ENCODE results near the gene CEP95. TPM values are rescaled to one million over a fixed set of nuclear protein-coding genes. Genes with fewer than 3 reads are reported as not detected.

The CEP95 gene
- total and polyA plus RNA-seq, 10 of the 15 experiments (the other 5 are each of a cell fraction or from before 2014, with no cell fraction given): 17.7 to 54.9 (median 29.6) TPM

- TF ChIP-seq NFIC (IDR thresholded peaks at IDR 0.05; ENCODE audit: low read depth, low read length) (no peak; the same call in 1 of the 2 replicates), CBX5 (IDR thresholded peaks at IDR 0.05; ENCODE audit: low read depth) (peak; percentile 21; the same call in 1 of the 2 replicates), NR2F1 (conservative IDR thresholded peaks at IDR 0.05) (0 out of 2 replicates have a peak, but pooled peaks have one; percentile 25), BHLHE40 (IDR thresholded peaks at IDR 0.05; ENCODE audit: borderline replicate concordance in 1 of 2, low read depth in 2 of 2, low read length in 1 of 2) (no peak), PAX5 (IDR thresholded peaks at IDR 0.05; ENCODE audit: borderline replicate concordance, low read depth, low read length) (peak; percentile 33; the same call in 1 of the 2 replicates), ASH2L (IDR thresholded peaks at IDR 0.05; ENCODE audit: borderline replicate concordance, low read depth) (no peak), JUND (IDR thresholded peaks at IDR 0.05; ENCODE audit: low read depth, low read length) (no peak), ZNF24 (IDR thresholded peaks at IDR 0.05) (peak; percentile 86), RAD21 (IDR thresholded peaks at IDR 0.05; ENCODE audit: insufficient read depth, low read depth, low read length) (no peak), MEF2B (IDR thresholded peaks at IDR 0.05; ENCODE audit: partially characterized antibody, poor library complexity, severe bottlenecking) (no peak), POLR2A (IDR thresholded peaks at IDR 0.05; ENCODE audit: low read depth, low read length) (peak; percentile 87), TAF1 (IDR thresholded peaks at IDR 0.05; ENCODE audit: borderline replicate concordance, low read depth, low read length) (peak; percentile 100), SIN3A (IDR thresholded peaks at IDR 0.05; ENCODE audit: low read depth, low read length) (no peak; the same call in none of the 2 replicates), BCL11A (IDR thresholded peaks at IDR 0.05; ENCODE audit: low read depth, low read length) (0 out of 2 replicates have a peak, but pooled peaks have one; percentile 9), SREBF1 (IDR thresholded peaks at IDR 0.05; ENCODE audit: low read length) (no peak), EGR1 (IDR thresholded peaks at IDR 0.05; ENCODE audit: borderline replicate concordance in 1 of 2, low read depth in 2 of 2, low read length in 2 of 2) (peak; percentile 61 to 99), BACH1 (IDR thresholded peaks at IDR 0.05; ENCODE audit: borderline replicate concordance) (peak; percentile 90), RELB (IDR thresholded peaks at IDR 0.05; ENCODE audit: low read depth) (no peak), MEF2A (IDR thresholded peaks at IDR 0.05; ENCODE audit: insufficient read depth, low read depth, low read length) (no peak)
- TF ChIP-seq, protein P1, sequence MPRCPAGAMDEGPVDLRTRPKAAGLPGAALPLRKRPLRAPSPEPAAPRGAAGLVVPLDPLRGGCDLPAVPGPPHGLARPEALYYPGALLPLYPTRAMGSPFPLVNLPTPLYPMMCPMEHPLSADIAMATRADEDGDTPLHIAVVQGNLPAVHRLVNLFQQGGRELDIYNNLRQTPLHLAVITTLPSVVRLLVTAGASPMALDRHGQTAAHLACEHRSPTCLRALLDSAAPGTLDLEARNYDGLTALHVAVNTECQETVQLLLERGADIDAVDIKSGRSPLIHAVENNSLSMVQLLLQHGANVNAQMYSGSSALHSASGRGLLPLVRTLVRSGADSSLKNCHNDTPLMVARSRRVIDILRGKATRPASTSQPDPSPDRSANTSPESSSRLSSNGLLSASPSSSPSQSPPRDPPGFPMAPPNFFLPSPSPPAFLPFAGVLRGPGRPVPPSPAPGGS (IDR thresholded peaks at IDR 0.05; ENCODE audit: borderline replicate concordance, insufficient read depth, low read depth, low read length, poor library complexity, severe bottlenecking): no peak
- TF ChIP-seq, protein P2, sequence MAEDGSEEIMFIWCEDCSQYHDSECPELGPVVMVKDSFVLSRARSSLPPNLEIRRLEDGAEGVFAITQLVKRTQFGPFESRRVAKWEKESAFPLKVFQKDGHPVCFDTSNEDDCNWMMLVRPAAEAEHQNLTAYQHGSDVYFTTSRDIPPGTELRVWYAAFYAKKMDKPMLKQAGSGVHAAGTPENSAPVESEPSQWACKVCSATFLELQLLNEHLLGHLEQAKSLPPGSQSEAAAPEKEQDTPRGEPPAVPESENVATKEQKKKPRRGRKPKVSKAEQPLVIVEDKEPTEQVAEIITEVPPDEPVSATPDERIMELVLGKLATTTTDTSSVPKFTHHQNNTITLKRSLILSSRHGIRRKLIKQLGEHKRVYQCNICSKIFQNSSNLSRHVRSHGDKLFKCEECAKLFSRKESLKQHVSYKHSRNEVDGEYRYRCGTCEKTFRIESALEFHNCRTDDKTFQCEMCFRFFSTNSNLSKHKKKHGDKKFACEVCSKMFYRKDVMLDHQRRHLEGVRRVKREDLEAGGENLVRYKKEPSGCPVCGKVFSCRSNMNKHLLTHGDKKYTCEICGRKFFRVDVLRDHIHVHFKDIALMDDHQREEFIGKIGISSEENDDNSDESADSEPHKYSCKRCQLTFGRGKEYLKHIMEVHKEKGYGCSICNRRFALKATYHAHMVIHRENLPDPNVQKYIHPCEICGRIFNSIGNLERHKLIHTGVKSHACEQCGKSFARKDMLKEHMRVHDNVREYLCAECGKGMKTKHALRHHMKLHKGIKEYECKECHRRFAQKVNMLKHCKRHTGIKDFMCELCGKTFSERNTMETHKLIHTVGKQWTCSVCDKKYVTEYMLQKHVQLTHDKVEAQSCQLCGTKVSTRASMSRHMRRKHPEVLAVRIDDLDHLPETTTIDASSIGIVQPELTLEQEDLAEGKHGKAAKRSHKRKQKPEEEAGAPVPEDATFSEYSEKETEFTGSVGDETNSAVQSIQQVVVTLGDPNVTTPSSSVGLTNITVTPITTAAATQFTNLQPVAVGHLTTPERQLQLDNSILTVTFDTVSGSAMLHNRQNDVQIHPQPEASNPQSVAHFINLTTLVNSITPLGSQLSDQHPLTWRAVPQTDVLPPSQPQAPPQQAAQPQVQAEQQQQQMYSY (CRISPR knock-in tag; IDR thresholded peaks at IDR 0.05): no peak
- TF ChIP-seq, protein P3, sequence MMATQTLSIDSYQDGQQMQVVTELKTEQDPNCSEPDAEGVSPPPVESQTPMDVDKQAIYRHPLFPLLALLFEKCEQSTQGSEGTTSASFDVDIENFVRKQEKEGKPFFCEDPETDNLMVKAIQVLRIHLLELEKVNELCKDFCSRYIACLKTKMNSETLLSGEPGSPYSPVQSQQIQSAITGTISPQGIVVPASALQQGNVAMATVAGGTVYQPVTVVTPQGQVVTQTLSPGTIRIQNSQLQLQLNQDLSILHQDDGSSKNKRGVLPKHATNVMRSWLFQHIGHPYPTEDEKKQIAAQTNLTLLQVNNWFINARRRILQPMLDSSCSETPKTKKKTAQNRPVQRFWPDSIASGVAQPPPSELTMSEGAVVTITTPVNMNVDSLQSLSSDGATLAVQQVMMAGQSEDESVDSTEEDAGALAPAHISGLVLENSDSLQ (IDR thresholded peaks at IDR 0.05): no peak
These were observed 589 bp upstream of the CEP95 start, which contains the start of gene DDX5 (continued) for GRCh38 chr17:64506201-64506575.

All from GM12878 (cell line).